DMS53 treated with DMSO at 0.1 percent for 48 hours (cell line): Measurements from ENCODE around the gene DBNDD1.
"Not testable (repeated sequence)": the region's sequence is repeated elsewhere in the genome, so short reads cannot be mapped to it uniquely, and the experiment has no call there.

Source experiments
- DNase-seq: peaks from one replicate; lab custom pipeline; 2025; ENCODE audit not compliant: unreplicated experiment; lab: John Stamatoyannopoulos, UW

The DBNDD1 gene, protein sequence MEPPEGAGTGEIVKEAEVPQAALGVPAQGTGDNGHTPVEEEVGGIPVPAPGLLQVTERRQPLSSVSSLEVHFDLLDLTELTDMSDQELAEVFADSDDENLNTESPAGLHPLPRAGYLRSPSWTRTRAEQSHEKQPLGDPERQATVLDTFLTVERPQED

DNA sequence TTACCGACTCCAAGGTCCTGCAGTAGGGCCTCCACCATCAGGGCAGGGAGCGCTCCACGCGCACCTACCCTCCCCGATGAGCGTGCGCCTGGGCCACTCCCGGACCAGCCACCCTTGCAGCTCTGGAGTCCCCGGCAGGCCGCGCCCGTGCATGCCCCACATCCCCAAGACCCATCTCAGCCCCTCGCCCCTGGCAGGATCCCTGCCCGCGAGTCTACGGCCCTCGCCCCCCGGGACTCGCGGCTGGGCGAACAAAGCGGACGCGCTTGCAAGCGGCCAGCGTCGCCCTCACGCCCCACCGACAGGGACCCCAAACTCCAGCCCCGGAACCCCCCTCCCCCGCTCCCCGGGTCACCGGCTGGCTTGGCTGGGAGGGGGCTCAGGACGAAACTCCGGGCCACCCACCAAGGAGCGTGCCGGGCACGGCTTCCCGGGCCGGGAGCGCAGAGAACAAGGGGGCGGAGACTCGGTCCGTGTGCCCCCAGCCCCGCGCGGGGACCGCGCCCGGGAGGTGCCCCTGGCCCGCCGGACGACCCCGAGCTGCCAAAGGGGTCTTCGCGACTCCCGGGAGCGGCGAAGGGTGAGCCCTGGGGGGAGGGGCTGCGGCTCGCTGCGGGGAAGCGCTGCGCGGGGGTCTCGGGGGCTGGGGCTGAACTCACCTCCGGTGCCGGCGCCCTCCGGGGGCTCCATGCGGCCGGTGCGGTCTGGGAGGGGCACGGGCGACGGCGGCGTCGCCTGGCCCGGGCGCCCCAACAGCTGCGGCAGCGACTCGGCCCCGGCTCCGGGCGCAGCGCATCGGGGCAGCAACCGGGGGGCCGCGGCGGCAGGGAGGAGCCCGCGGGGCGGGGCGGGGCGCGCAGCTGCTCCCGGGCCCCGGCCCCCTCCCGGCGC, at the start of gene DBNDD1:
Gene DBNDD1, minus strand, starts transcription at position 805 of the 891 bp plus-strand sequence. Its CDS starts 115 bp downstream, at position 690.
- DNase-seq: peak; percentile 6

DNA sequence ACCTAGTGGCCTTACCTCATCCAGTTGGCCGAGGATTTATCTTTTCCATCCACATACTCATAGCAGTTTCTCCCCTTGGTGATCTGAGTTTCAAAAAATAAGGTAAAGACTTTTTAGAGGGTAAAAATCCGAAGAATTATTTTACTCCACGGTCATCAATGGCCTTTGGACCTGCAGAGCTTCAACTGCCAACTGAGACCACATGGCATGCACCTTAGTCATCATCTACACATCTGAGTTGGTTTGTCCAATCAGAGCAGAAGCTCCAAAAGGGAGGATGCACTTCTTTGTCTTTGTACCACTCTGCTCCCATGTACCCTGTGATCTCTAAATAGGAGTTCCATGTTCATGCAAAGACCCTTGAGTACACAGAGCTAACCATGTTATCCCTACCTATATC, 42.2 kb upstream of the DBNDD1 start:
- no peak for DNase-seq

DNA sequence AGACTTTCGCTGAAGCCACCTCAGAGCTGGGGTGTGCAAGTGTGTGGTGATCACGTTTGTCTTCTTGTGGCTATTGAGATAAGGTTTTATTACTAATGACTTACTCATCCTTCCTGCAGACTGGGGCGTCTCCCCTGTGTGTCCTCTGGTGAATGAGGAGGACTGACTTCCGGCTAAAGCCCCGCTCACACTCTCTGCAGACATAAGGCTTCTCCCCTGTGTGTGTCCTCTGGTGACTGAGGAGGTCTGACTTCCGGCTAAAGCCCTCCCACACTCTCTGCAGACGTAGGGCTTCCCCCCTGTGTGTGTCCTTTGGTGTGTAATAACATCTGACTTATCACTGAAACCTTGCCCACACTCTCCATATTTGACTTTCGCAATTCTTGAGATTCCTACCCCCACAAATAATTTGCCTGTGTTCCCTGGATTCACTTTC, 38.5 kb upstream of the DBNDD1 start:
- DNase-seq: no peak

DNA sequence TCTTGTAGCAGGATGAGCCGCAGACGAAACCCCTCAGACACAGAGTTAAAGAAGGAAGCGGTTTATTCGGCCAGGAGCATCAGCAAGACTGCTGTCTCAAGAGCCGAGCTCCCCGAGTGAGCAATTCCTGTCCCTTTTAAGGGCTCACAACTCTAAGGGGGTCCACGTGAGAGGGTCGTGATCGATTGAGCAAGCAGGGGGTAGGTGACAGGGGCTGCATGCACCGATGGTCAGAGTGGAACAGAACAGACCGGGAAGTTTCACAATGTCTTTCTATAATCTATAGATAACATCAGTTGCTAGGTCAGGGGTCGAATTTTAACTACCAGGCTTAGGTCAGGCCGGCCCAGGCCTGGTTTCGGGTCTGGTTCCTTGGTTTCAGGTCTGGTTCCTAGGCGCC, 37.3 kb upstream of the DBNDD1 start:
- not testable (repeated sequence) for DNase-seq

DNA sequence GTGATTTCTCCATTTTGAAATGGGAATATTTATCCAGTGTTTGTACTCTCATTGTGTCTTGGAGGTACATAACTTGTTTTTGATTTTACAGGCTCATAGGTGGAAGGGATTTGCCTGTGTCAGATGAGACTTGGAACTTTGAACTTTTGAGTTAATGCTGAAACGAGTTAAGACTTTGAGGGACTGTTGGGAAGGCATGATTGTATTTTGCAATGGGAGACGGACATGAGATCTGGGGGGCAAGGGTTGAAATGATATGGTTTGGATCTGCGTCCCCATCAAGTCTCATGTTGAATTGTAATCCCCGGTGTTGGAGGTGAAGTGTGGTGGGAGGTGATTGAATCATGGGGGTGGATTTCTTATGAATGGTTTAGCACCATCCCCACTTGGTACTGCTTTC, 36.1 kb upstream of the DBNDD1 start:
- no peak for DNase-seq

DNA sequence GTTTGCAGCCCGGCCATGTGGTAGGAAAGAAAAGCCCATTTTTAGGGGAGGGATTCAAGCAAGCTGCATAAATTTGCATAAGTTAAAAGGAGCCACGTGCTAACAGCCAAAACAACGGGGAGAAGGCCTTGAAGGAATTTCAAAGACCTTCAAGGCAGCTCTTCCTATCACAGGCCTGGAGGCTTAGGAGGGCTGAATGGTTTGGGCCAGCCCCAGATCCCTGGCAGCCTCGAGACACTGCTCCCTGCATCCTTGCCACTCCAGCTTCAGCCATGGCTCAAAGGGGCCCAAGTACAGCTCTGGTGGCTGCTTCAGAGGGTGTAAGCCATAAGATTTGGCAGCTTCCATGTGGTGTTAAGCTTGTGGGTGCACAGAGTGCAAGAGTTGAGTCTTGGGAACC, 35.3 kb upstream of the DBNDD1 start:
- no peak for DNase-seq

DNA sequence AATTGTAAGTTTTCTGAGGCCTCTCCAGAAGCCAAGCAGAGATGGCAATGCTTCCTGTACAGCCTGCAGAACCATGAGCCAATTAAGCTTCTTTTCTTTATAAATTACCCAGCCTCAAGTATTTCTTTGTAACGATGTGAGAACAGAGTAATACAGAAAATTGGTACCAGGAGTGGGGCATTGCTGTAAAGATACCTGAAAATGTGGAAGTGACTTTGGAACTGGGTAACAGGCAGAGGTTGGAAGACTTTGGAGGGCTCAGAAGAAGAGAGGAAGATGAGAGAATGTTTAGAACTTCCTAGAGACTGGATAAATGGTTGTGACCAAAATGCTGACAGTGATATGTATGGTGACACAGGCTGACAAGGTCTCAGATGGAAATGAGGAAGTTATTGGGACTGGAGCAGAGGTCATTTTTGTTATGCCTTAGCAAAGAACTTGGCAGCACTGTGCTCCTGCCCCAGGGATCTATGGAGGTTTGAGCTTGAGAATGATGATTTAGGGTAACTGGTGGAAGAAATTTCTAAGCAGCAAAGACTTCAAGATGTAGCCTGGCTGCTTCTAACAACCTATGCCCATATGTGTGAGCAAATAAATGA, 34.7 kb upstream of the DBNDD1 start:
- no peak for DNase-seq

DNA sequence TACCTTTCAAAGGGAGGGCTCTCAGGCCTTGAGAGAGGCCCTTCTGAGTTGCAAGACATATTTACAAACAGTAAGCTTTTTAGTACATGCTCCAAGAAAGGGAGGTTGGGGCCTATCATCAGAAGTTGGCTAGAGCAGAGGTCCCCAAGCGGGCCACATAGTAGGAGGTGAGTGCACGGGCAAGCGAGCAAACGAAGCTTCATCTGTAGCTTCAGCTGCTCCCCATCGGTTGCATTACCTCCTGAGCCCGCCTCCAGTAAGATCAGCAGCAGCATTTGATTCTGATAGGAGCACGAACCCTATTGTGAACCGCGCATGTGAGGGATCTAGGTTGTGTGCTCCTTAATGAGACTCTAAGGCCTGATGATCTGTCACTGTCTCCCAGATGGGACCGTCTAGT, 31.7 kb upstream of the DBNDD1 start:
- no peak for DNase-seq

DNA sequence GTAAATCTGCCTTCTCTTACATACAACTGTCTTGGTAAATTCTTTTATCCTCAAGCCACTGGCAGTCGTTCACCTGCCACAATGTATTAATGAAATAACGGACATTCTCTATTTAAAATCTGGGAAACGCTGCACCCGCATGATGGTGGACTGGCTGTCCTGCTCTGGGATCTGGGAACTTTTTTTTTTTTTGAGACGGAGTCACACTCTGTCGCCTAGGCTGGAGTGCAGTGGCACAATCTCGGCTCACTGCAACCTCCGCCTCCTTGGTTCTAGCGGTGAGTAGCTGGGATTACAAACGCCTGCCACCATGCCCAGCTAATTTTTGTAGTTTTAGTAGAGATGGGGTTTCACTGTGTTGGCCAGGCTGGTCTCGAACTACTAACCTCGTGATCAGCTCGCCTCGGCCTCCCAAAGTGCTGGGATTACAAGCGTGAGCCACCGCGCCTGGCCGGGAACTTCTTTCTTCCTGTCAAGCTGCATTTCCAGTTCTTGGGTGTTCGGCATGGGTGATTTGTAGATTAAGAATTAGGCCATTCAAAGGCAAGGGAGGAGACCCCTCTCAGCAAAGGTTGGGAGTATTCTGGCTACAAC, 29.6 kb upstream of the DBNDD1 start:
- no peak for DNase-seq

DNA sequence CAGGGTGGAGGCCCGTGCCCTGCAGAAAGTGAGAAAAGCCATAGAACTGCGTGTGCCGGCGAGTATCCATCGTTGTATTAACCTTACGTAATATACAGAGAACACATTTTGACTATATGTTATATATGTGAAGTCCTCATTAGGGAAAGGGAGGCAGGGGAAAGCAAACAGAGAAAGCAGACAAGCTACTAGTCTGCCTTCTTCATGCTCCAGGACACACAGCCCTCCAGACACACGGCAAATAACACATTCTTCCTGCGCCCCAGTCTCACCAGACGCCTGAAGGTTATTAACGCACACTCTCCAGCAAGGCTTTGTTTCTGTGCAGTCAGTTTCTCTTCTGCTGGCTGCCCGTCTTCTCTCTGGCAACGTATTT, 29.1 kb upstream of the DBNDD1 start:
- DNase-seq: peak; percentile 1

DNA sequence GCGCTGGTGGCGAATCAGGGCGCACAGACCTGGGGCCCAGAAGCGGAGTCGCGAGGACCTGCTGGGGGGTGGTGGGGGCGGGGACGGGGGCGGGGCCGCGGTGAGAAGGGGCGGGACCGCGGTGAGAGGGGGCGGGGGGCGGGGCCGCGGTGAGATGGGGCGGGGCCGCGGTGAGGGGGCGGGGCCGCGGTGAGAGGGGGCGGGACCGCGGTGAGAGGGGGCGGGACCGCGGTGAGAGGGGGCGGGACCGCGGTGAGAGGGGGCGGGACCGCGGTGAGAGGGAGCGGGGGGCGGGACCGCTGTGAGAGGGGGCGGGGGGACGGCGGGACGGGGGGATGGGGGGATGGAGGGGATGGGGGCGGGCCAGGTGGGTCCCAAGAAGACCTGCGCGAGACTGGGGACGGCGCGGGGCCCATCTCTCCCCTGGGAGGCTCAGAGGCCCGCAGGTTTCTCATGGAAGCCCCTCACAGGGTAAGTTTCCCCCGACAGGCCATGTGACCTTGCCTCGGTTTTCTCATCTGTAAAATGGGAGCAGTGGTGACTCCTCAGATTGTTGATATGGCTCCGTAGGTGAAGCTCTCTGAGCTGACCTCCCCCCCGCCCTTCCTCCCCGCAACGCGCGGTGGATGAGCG, 28.6 kb upstream of the DBNDD1 start:
- DNase-seq: no peak

DNA sequence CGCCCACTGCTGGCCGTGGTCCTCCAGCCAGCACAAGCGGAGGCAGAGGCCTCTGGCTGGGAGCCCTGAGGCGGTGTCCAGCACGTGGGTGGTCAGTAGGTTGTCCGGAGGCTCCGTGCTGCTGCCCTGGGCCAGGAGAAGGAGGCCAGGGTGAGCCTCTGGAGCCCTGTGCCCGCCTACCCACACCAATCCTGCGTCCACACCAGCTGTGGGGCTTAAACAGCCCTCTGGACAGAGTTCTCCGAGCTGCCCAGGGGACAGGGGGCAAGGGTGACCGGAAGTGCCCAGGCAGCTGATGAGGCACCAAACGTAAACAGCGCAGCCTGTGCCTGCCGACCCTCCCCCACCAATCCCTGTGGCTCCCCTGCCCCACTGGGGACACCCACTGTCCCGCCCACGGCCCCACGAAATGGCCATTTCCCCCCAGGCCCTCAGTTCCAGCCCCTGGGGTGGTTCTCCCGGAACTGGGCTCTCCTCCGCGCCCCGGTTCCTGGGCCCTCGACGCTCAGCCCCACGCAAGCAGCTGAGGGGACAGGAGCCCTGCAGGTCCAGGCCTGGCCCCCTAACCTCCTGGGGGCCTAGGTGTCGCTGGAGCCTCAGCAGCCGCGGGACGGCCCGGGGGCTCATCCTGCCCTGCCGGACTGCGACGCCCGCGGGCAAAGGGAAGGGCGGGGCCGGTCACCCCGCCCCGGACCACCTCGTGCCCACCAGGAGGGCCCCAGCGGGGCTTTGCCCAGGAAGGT, 27.9 kb upstream of the DBNDD1 start:
- no peak for DNase-seq

DNA sequence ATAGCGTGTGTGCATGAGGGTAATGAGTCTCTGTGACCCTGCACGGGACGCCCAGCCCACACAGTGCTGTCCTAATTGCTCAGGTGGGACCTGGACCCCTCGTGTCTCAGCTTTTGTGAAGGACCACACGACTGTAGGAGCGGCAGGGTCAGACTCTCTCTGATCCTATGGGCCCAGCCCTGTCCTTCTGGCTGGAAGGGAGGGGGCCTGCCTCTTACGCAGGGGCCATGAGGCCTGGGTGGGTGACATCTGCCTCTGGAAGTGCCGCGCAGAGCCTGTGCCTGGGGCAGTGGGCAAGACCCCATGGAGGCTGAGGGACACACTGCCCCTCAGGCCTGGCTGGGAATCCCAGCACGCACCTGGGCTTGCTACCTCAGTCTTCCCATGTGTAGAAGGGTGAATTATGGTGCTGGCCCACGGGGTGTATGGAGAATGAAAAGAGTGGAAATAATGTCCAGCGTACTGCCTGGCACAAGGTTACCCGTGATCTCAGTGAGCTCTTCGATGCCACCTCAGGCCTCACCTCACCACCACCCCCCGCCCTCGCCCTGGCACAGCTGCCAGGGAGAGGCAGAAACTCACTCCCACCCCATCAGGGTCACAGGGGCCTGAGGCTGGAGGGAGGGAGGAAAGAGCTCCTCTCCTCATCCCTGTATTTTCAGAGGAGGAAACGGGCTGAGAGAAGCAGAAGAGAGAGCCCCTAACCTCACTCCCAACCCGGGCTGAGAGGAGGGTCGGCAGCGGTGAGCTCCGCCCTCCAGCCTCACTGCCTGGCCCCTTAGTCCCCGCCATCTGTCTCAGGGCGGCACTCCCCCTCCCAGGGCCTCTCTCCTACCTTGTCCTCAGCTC, 27.1 kb upstream of the DBNDD1 start:
- peak; percentile 1 for DNase-seq

DNA sequence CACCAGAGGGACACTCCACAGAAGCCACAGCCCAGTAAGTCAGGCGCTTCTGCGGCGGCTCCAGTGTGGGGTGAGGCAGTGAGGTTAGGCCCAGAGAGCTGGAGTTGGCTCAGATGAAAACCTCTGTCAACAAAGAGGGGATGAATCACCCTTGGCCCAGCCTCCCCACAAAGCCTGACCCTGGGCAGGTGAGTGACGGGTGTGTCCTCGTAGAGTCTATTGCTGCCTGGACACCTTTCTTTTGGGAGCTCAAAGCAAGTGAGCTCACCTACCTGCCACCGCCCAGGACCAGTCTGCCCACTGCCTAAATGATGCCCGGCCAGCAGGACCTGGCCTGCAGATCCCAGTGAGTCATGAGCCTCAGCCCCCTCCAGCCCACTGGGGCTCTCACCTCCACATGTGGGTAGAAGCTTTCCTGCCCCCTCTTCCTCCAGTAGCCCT, 24.9 kb upstream of the DBNDD1 start:
- DNase-seq: peak; percentile 76

DNA sequence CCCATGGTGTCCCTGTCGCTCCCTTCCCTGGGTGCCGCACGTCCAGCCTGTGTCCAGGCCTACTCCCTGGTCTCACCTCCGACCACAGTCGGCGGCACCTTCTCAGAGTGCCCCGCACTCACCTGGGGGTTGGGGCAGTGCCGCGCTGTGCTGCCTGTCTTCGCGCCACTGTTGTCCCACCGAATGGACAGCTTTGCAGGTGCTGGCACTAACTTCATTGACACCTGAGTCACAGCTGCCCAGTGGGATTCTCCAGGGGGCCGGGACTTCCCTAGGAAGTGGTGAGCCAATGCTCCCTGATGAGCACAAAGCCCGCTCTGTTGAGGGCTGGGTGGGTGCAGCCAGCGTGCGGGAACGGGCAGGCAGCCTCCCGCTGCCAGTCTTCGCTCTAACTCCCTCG, 24.3 kb upstream of the DBNDD1 start:
- no peak for DNase-seq

DNA sequence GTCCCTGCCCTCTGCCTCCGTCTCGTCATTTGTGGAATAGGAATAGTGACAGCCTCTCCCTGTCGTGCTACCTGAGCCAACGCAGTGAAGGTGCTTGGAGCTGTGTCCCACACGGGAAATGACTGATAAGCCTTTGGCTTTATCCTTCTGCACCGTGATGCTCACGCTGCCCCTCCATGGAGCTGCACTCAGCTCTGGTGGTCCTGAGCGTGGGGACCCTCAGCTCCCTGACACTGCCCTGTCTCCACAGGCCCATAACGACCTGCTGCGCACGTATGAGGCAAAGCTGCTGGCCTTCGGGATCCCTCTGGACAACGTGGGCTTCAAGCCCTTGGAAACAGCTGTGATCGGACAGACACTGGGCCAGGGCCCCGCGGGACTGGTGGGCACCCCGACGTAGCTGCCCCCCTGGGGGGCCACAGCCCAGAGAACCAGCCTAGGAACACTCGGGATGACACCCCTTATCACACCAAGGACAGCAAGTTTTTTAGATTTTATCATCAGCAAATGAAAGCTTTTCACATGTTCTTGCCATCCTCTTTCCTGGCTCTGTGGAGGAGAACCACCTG, 23.8 kb upstream of the DBNDD1 start:
- DNase-seq: no peak

DNA sequence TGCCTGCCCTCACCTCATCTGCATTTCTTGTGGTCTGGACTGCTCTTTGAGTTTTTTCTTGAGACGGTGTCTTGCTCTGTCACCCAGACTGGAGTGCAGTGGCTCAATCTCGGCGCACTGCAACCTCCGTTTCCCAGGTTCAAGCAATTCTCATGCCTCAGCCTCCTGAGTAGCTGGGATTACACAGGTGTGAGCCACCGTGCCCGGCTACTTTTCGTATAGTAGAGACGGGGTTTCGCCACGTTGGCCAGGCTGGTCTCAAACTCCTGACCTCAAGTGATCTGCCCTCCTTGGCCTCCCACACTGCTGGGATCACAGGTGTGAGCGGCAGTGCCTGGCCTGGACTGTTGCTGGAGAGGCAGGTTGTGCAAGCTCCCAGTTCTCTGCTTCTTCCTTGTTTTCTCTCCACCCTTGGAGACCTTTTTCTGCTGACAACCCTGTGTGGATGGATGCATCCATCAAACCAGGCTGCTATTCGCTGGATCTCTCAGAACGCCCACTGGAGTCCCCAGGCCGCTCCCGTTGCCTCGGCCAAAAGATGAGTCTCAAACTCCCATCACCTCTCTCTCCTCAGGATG, 22.7 kb upstream of the DBNDD1 start:
- no peak for DNase-seq

DNA sequence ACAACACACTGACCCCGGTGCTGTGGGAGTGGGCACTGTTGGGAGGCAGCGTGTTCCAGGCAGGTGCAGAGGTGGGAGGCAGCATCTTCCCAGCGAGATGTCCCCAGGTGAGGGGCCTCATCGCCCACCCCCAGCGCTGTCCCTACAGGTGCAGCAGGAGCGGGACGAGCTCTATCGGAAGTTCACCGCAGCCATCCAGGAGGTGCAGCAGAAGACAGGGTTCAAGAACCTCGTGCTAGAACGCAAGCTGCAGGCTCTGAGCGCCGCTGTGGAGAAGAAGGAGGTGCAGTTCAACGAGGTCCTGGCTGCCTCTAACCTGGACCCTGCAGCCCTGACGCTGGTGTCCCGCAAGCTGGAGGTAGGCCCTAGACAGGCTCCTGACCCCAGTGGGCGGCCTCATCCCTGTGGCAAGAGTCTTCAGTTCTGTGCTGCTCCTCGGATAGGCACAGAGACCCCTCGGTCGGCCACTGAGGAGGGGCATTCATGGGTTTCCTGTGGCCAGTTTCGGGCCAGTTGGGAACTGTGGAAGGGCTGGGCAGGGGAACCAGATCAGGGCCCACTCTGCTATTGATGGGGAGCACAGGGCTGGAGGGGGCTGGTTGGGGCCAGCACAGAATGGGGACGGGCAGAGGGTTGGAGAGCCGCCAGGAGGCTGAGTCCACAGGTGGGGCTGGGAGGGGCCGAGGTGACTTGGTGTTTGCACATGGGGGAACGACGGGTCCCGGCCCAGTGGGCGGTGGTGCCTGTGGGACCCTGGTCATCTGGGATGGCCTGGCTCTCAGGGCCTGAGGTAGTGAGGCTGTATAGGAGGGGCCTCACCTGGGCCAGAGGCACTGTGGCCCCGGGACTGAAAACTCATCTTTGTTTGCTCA, 21.1 kb upstream of the DBNDD1 start:
- no peak for DNase-seq
